GM21825 (cell line): ENCODE measurements around the gene SLC27A3.
"Not testable (repeated sequence)": the region's sequence is repeated elsewhere in the genome, so short reads cannot be mapped to it uniquely, and the experiment has no call there.

Experiments used
- ATAC-seq: cut with Tn5 transposase; IDR thresholded peaks from one replicate; pipeline ENCODE4 v1.9.1; 2021; ENCODE audit warnings: mild to moderate bottlenecking, moderate library complexity; ENCODE audit not compliant: unreplicated experiment

Gene SLC27A3

GRCh38 chr1:153763365-153764225, 11.6 kb upstream of the SLC27A3 start:
- ATAC-seq: no peak

DNA sequence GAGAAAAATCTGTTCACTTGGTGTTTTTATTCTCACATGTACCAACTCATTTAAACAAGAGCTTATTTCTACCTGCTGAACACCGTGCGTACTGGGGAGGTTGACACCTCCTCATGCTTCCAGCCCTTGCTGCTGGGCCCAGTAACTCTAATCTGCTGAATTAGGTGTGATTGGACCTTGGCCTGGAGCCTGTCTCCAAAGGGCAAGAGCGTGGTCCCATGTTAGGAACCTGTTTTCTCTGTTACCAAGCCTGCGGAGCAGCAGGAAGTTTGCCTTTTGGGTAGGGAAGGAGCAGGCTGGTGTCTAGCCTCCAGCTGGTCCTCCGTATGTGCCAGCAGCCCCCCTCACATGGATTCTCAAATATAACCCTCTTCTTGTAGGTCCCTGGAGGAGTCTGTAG, 10.9 kb upstream of the SLC27A3 start:
- ATAC-seq: no peak

GRCh38 chr1:153766663-153767062, 8.5 kb upstream of the SLC27A3 start:
- not testable (repeated sequence) for ATAC-seq

GRCh38 chr1:153767519-153767918, 7.7 kb upstream of the SLC27A3 start:
- ATAC-seq: no peak

- no peak for ATAC-seq
Measured at GRCh38 chr1:153768316-153769181, 6.7 kb upstream of the SLC27A3 start.

DNA sequence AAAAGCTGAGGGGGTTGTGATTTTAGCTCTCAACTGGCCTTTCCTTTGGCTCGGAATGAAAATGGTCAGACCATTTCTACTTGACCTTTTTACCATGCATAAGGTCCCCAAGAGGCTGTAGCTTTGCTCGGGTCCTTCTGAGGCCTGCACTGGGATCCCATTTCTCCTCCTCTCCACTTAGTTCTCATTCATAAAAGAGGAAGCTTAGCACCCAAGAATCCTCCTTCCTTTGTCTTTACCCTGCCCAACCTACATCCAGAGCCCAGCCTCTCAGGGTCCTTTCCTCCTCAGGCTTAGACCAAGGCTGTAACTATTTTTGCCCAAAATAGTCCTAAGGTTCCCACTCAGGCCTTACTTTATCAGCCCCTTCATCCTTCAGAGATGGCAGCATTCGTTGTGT, 6.0 kb upstream of the SLC27A3 start:
- no peak for ATAC-seq

DNA sequence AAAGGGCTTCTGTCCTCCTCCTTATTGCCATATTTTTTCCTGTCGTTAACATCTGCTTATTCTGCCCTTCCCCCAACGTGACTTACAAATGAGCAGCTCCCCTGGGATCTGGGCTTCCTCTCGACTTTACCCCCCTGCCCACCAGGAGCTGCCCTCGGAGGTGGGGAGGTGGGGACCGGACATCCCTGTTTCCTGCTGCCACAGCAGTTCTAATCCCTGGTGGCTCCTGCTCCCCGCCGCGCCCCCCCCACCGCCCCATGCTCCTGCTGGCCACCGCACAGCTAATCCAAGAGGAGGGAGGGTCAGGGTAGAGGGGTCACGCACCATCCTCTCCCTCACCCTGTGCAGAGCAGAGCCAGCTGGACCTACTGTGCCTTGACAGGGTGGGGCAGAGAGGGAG, 4.4 kb upstream of the SLC27A3 start:
- ATAC-seq: no peak

GRCh38 chr1:153771261-153771660, 3.9 kb upstream of the SLC27A3 start:
- no peak for ATAC-seq

DNA sequence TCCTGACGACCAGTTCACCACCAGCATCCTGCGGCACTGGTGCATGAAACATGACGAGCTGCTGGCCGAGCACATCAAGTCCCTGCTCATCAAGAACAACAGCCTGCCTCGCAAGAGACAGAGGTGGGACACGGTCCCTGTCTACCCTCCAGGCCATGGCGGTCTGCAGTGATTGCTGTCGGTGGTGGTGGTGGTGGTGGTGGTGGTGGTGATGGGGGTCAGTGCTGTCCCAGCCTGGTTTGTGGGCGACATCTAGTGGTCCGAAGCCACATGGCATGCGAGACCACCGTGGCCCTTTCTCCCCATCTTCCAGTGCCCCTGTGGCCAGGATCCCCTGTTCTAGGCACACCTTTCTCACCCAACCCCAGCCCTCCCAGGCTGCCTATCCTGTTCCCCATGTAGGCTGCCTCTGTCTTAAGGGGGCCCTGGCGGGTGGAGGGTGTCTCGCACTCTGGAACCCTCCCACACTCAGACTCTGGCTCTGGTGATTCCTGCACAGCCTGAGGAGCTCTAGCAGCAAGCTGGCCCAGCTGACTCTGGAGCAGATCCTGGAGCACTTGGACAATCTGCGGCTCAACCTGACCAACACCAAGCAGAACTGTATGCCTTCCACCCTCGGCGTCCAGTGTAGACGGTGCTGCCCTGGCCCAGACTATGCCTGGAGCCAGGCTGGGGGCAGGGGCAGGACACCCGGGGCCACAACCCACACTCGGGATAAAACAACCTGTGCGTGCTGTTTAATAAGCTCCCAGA, 3.2 kb upstream of the SLC27A3 start:
- ATAC-seq: no peak

DNA sequence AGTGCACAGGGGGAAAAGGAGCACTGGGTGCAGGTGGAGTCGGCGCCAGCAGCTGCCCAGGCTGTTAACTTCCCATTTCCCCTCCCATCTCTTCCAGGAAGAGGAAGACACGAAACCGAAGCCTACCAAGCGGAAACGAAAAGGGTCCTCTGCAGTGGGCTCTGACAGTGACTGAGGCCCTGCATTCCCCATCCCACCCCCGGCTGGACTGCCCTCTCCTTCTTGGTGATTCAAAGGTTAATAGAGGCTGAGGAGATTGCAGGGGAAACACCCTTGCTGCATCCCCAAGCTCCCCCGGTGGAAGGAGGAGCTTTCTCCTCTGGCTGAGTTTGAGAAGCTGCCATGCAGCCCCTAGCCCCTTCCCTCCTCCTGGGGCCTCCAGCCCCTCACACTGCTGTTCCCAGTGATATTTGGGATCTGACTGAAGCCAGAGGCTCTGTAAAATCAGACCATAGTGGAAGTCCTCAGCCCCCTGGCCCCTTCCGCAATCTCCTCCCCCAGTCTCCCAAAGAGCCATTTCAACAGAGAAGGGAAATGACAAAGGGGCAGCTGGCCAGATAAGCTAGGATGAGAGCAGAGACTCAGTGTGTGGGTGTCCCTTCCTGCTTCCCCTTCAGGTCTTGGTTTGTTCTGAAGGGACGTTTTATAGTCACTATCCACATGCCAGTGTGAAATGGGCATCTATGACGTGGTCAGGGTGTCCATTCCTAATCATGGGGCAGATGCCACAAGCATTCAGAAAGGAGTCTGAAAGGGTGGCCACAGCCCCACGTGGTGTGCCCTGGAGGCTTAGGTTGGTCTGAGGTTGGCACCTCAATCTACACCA, 1.9 kb upstream of the SLC27A3 start:
- no peak for ATAC-seq

DNA sequence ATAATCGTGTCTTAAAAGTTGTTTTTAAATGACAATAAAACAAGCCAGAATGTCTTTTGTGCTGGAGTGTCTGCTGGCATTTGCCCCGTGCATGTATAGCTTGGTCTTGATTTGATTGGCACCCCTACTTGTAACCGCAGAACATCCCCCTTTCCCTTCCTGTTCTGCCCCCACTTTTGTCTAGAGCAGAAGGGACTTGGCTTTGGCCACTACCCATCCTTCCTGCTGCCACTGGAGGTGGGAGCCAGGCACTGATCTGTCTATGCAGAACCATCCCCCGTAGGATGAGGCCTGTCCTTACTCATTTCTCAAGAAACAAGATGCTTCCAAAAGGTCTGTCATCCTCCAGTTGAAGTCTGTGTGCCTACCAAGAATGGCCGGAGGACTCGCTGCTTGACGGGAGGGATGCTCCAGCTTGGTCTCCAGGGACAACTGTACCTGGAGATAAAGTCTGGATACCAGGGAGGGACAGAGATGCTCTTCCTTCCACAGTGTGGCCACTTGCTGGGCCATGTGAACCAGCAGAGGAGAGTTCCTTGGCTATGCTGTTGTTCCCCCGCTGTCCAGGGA, 1.1 kb upstream of the SLC27A3 start:
- ATAC-seq: no peak

DNA sequence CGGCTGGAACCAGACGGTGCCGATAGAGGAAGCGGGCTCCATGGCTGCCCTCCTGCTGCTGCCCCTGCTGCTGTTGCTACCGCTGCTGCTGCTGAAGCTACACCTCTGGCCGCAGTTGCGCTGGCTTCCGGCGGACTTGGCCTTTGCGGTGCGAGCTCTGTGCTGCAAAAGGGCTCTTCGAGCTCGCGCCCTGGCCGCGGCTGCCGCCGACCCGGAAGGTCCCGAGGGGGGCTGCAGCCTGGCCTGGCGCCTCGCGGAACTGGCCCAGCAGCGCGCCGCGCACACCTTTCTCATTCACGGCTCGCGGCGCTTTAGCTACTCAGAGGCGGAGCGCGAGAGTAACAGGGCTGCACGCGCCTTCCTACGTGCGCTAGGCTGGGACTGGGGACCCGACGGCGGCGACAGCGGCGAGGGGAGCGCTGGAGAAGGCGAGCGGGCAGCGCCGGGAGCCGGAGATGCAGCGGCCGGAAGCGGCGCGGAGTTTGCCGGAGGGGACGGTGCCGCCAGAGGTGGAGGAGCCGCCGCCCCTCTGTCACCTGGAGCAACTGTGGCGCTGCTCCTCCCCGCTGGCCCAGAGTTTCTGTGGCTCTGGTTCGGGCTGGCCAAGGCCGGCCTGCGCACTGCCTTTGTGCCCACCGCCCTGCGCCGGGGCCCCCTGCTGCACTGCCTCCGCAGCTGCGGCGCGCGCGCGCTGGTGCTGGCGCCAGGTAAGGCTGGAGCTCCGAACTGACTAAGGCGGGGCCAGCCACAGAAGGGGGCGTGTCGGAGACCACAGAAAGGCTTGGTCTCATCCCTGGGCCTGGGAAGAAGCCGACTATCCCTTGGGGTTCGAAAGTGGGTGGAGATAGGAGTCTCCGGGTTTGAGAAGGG, 486 bp downstream of the SLC27A3 start:
- no peak for ATAC-seq

- no peak for ATAC-seq
Measured at GRCh38 chr1:153776352-153776751, 1.1 kb downstream of the SLC27A3 start.

DNA sequence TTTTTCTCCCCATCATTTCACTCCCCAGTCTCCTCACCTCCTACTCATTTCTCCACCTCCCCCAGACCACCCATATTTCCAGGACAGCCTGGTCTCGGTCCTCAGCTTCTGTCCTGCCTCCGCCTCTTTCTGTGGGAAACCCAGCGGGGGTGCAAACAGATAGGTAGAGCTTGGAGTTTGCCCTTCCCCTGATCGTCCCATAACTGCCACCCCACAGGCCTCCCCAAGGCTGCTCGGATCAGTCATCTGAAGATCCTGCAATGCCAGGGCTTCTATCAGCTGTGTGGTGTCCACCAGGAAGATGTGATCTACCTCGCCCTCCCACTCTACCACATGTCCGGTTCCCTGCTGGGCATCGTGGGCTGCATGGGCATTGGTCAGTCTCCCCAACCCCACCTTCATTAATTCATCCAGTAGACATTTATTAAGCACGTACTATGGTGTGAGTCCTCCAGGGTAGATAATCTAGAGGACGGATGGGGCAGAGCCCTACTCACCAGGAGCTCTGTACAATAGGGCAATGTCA, 1.7 kb downstream of the SLC27A3 start:
- ATAC-seq: no peak

DNA sequence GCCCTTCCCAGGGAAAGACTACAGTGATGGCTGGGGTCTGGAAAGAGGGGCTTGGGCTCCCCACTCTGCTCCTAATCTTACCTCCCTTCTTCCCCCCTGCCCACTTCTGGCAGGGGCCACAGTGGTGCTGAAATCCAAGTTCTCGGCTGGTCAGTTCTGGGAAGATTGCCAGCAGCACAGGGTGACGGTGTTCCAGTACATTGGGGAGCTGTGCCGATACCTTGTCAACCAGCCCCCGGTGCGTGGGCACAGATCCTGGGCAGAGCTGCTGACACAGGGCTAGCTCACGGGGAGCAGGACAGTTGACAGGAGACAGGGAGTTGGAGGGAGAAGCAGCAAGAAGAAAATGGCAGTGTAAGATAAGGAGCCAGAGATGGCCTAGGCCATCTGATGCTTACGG, 2.4 kb downstream of the SLC27A3 start:
- ATAC-seq: no peak

GRCh38 chr1:153778051-153778823, 3.0 kb downstream of the SLC27A3 start:
- no peak for ATAC-seq

DNA sequence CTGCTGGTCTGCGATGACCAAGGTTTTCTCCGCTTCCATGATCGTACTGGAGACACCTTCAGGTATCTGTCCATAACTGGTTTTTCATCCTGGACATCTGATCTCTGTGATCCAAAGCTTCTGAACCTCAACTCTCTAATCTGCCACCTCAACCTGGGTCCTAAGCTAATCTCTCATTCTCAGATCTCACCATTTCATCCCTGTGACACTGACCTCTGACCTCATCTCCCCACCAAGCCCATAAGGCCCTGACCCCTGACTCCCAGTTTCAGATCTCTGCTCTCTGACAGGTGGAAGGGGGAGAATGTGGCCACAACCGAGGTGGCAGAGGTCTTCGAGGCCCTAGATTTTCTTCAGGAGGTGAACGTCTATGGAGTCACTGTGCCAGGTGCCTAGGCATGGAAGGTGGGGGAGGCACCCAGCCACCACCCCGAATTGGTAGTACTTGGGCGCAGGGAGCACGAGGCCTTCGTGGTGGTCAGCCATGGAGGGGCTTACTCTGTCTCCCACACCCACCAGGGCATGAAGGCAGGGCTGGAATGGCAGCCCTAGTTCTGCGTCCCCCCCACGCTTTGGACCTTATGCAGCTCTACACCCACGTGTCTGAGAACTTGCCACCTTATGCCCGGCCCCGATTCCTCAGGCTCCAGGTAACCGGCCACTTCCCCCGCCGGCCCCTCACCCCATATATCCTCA, 3.8 kb downstream of the SLC27A3 start:
- no peak for ATAC-seq
